ENCODE measurements around the gene RGS7. TPM values are rescaled to one million over a fixed set of nuclear protein-coding genes. Genes with fewer than 3 reads are reported as not detected.

The RGS7 gene
- total RNA-seq, 2 experiments from 2014 or later = not detected

GRCh38 chr1:240925273-240925672, 431.7 kb downstream of the RGS7 start:
- no peak for TF ChIP-seq CTCF (IDR thresholded peaks at IDR 0.05)
- Mint-ChIP-seq H3K4me1 (ENCODE audit: low read depth) (no peaks in the 10 kb centered on the region), H3K27ac (no peak overlapping the region), H3K9me3 (peaks cover 9% of the 10 kb centered on the region), H3K36me3 (ENCODE audit: low read depth) (no peaks in the 10 kb centered on the region), H3K4me3 (no peak overlapping the region), H3K27me3 (no peaks in the 10 kb centered on the region)
- DNase-seq = no peak
- intact Hi-C loops (cut with micrococcal nuclease) = no loop called here
- CTCF ChIA-PET = no interaction called here
- ATAC-seq = no peak
- POLR2A ChIA-PET = no interaction called here

GRCh38 chr1:240917976-240918375, 439.0 kb downstream of the RGS7 start:
- Mint-ChIP-seq H3K36me3 (ENCODE audit: low read depth) (no peaks in the 10 kb centered on the region), H3K4me1 (ENCODE audit: low read depth) (no peaks in the 10 kb centered on the region), H3K4me3 (no peak overlapping the region), H3K27ac (no peak overlapping the region), H3K9me3 (peaks cover 4% of the 10 kb centered on the region), H3K27me3 (no peaks in the 10 kb centered on the region)
- intact Hi-C loops (cut with micrococcal nuclease) = no loop called here
- ChIA-PET POLR2A (no interaction called here), CTCF (no interaction called here)
- ATAC-seq = no peak
- no peak for TF ChIP-seq CTCF (IDR thresholded peaks at IDR 0.05)
- no peak for DNase-seq

GRCh38 chr1:240914506-240914905, 442.5 kb downstream of the RGS7 start:
- Mint-ChIP-seq H3K9me3 (no peaks in the 10 kb centered on the region), H3K36me3 (ENCODE audit: low read depth) (no peaks in the 10 kb centered on the region), H3K4me3 (no peak overlapping the region), H3K27ac (no peak overlapping the region), H3K4me1 (ENCODE audit: low read depth) (no peaks in the 10 kb centered on the region), H3K27me3 (no peaks in the 10 kb centered on the region)
- intact Hi-C loops (cut with micrococcal nuclease) = no loop called here
- no peak for TF ChIP-seq CTCF (IDR thresholded peaks at IDR 0.05)
- CTCF ChIA-PET = no interaction called here
- POLR2A ChIA-PET = no interaction called here
- ATAC-seq (no peak), DNase-seq (no peak)

- Mint-ChIP-seq H3K4me1 (ENCODE audit: low read depth) (no peaks in the 10 kb centered on the region), H3K9me3 (no peaks in the 10 kb centered on the region), H3K27me3 (no peaks in the 10 kb centered on the region), H3K4me3 (no peak overlapping the region), H3K27ac (no peak overlapping the region), H3K36me3 (ENCODE audit: low read depth) (no peaks in the 10 kb centered on the region)
- intact Hi-C loops (cut with micrococcal nuclease) = no loop called here
- no peak for DNase-seq
- TF ChIP-seq CTCF (IDR thresholded peaks at IDR 0.05) = no peak
- ChIA-PET CTCF (no interaction called here), POLR2A (no interaction called here)
- no peak for ATAC-seq
These were observed 444.2 kb downstream of the RGS7 start for GRCh38 chr1:240912821-240913220.

- DNase-seq = no peak
- Mint-ChIP-seq H3K27me3 (no peaks in the 10 kb centered on the region), H3K9me3 (peaks cover 2% of the 10 kb centered on the region), H3K36me3 (ENCODE audit: low read depth) (no peaks in the 10 kb centered on the region), H3K27ac (no peak overlapping the region), H3K4me1 (ENCODE audit: low read depth) (no peaks in the 10 kb centered on the region), H3K4me3 (no peak overlapping the region)
- ATAC-seq = no peak
- TF ChIP-seq CTCF (IDR thresholded peaks at IDR 0.05) = no peak
- CTCF ChIA-PET = no interaction called here
- intact Hi-C loops (cut with micrococcal nuclease) = no loop called here
- POLR2A ChIA-PET = no interaction called here
These were observed 447.1 kb downstream of the RGS7 start for GRCh38 chr1:240909701-240910457.
